ENCODE data around the gene CTNNA1.

Gene CTNNA1

GRCh38 chr5:138869038-138869437 lies 115.8 kb downstream of the CTNNA1 start:
- no peak for DNase-seq

GRCh38 chr5:138869763-138870500 lies 116.7 kb downstream of the CTNNA1 start:
- no peak for DNase-seq

- no peak for DNase-seq
Measured at GRCh38 chr5:138870611-138871010, 117.4 kb downstream of the CTNNA1 start.

GRCh38 chr5:138872841-138873465 lies 119.7 kb downstream of the CTNNA1 start:
- no peak for DNase-seq

DNA sequence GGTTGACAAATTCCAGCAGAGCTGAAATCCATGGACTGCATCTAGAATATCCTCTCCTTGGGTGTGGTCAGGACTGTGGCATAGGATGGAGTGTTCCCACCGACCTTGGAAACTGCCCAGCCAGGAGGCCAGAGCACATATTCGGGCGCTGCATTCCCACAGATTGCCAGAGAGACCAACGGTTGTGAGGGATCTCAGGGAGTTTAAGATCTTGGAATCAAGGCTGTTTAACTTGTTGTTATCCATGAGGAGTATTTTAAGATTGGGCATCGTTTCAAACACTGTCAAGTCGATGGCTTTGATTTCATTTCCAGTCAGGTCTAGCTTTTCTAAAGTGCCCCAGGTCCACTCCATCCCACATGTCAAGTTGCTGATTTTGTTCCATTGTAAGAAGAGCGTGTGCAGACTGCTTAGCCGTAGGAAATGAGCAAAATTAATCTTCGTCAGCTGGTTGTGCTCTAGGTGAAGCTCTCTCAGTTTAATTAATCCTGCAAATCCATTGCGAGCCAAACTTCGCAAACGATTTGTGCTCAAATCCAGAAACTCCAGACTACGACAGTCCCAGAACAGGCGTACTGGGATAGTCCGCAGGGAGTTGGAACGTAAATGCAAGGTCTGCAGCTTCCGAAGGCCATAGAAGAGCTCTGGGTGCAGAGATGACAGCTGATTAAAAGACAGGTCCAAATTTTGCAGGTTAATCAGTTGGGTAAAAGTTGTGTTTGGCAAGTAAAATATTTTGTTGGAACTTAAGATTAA lies 120.4 kb downstream of the CTNNA1 start:
- no peak for DNase-seq

DNA sequence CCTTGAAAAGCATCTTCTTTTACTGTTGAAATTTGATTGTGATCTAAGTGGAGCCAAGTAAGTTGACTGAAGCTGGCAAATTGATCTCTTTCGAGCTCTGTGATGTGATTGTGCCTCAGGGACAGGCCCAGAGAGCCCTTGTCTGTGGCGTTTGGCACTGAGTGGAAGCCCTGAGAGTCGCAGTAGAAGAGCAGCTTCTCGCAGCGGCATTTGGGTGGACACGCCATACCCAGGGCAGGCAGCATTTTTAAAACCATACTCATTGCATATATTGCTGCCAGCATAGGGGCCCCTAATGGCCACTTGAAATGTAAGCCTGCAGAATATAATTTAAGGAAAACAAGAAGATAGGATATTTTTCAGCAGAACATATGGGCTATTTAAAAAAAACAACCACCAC lies 121.0 kb downstream of the CTNNA1 start:
- no peak for DNase-seq

GRCh38 chr5:138874771-138875551 lies 121.7 kb downstream of the CTNNA1 start, which contains the start of gene LRRTM2:
Gene LRRTM2 (minus strand): TSS chr5:138875335. CDS start chr5:138874911, 424 bp downstream.
- no peak for DNase-seq

DNA sequence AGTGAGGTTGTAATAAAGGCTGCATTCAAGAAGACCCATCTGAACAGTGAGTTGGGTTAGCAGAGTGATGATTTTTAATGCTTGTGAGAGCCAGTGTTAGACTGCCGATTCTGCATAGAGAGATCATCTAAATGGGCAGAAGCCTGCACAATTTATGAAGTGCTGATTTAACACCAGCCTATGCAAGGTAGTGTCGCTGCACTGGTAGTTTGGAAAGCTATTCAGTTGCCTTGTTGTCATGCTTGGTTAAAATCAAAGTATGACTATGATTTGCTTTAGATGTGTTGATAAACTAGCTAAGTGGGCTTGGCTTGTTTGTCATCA lies 122.3 kb downstream of the CTNNA1 start:
- DNase-seq, result no peak

DNA sequence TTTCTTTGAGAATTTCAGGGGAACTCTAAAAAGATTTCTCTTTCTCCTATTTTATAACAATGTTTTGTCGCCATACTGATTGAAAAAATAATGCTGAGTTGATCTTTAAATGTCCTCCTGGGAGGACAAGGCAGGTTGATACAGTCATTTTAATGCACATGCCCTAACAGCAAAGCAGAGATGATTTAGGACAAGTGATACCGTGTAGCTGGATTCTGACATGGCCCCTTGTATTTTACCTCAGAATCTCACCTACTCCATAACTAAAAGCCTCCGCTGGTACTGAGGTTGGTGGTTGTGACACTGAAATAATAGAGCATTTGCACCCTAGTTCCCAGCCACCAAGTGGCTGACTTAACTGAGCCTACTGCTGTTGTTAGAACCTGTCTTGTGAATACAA lies 122.7 kb downstream of the CTNNA1 start:
- no peak for DNase-seq

GRCh38 chr5:138876811-138877210 lies 123.6 kb downstream of the CTNNA1 start:
- DNase-seq, result no peak

DNA sequence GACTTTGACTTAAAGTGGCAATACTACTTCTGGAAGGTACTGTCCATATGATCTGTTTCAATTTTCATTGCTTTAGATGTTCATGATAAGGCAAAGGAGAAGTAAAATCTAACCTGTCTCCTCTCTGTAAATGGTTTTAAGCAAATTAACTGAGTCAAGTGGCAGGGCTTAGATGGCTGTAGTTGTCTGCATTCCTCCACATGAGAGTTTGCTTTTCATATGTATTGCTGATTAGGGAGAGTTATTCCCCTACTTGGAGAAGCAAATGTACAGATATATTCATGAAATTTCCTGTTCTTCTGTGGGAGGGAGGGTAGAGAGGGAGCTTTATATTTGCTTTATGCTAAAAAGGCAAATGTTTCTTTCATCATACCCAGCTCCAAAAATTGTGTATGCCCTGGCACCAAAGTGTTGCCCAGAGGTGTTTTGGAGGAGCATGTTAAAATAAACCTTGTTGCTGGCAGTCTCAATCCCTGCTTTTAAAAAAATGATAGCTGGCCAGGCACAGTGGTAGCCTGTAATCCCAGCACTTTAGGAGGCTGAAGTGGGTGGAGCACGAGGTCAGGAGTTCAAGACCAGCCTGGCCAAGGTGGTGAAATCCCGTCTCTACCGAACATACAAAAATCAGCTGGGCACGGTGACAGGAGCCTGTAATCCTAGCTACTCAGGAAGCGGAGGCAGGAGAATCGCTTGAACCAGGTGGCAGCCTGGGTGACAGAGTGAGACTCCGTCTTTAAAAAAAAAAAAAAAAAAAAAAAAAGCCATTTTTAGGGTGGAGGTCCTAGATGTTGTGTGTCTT lies 125.4 kb downstream of the CTNNA1 start:
- no peak for DNase-seq

- no peak for DNase-seq
Measured at GRCh38 chr5:138883211-138883610, 130.0 kb downstream of the CTNNA1 start.

DNA sequence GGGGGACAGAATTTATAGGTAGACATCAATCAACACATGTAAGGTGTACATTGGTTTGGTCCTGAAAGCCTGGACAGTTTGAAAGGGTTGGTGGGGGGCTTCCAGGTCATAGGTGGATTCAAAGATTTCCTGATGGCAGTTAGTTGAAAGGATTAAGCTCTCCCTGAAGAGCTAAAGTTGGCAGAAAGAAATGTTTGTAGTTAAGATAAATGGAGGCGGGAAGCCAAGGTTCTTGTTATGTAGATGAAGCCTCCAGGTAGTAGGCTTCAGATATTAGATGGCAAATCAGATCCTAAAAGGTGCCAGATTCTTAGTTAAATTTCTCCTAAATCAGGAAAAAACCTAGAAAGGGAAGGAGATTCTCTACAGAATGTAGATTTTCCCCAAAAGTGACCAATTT lies 130.9 kb downstream of the CTNNA1 start:
- no peak for DNase-seq

- no peak for DNase-seq
Measured at GRCh38 chr5:138884554-138884953, 131.3 kb downstream of the CTNNA1 start.

GRCh38 chr5:138889994-138890393 lies 136.8 kb downstream of the CTNNA1 start:
- DNase-seq, result no peak

DNA sequence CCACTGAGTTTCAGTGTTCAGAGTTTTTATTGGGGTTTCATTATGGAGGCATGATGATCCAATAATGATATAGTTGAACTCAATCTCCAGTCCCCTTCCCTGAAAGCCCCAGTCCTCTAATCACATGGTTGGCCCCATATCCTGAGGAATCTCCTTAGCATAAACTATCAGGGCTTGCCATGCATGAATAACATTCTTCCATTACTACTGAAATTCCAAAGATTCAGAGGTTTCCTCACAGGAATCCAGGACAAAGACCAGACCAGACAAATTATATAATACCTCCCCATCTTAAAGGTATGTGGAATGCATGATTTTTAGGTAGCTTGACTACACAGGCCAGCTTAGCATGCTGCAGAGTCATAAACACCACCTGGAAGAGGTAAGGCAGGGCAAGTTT lies 137.4 kb downstream of the CTNNA1 start:
- no peak for DNase-seq

DNA sequence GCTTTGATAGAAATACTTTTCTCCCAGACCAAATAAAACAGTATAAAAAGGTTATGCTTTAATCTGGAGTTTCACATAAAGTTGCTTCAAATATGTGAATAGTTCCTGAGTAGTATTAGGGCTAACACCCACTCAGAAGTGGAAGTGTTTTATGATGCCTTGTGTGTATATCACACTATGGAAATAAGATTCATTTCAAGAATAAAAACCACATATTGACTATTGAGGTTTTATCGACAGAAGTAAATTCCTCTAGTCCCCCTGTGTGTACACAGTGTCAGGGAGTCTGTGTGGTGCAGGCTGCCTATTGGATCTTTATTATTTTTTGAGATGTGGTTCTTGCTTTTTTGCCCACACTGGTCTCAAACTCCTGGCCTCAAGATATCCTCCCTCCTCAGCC lies 142.7 kb downstream of the CTNNA1 start:
- DNase-seq, result no peak

DNA sequence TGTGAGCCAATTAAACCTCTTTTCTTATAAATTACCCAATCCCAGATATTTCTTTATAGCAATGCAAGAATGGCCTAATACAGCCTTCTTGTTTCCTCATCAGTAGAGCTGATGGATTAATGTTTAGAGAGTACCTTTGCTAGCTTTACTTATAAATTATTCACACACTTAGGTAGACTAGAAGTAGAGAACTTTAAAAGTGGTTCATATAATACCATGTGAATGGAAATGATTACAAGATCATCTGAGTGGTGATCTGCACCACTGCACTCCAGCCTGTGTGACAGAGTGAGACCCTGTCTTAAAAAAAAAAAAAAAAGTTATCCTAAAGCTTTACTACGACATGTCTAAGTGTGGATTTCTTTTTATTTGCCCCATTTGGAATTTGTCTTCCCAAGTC lies 145.1 kb downstream of the CTNNA1 start:
- no peak for DNase-seq

DNA sequence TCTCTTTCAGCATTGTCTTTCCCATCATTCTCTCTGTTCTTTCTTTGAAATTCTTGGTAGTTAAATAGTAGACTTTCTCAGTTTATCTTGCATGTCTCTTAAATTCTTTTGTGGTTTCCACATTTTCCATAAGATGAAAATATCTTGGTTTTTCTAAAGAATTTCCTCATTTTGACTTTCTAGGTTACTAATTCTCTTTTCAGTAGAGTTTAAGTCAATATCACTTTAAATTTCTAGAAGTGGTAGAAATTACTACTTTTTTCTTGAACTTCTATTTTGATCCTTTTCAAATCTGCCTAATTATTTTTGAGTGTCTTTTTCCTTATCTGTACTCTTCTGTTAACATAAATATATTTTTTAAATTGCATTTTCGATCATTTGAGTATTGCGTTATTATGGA lies 145.5 kb downstream of the CTNNA1 start:
- DNase-seq, result no peak

DNA sequence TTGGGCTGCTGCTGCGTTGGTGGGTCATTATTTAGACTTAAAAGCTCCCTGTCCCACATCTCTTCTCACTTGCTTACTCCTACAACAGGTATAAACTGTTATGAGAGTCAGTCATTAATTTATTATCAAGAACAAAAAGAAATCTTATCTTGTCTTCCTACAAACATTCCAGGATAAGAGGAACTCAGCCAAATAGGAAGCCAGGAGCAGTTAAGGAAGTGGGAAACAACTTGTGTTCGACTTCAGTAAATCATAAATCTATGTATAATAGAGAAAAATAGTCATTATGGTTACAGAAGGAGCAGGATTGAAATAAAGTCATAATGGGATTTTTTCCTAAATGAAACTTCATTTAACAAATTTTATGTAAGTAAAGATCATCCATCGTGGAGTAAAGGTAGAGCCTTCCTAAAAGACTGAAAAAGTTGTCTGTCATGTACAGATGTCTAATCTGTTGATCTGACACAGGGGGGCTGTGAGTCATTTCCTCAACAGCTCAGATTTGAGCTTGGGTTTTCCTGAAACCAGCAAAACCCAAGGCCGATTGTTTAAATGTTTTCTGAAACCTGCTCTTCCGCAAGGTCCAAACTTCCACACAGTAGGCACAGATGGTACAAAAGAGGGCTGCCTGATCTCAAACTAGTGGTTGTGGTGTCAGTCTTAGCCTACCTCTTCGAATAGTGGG lies 147.2 kb downstream of the CTNNA1 start:
- DNase-seq, result no peak

GRCh38 chr5:138901716-138902115 lies 148.5 kb downstream of the CTNNA1 start:
- no peak for DNase-seq
